Subcutaneous adipose tissue (tissue), 4 donors: ENCODE data around the gene B4GALT1. TPM values are rescaled to one million over a fixed set of nuclear protein-coding genes. Genes with fewer than 3 reads are reported as not detected.

Experiments
- total RNA-seq, 4 donors: library from RNA; depleted of rRNA; stranded (reverse); fragments of >200 nt; gene quantifications; one replicate each; pipeline ENCODE4 v1.1.0, GENCODE V29; 2016
- TF ChIP-seq, protein P1 (sequence below): fragments of 450-650 bp; IDR thresholded peaks from one replicate; pipeline ENCODE4 v1.5.1; 2016; ENCODE audit warnings: low read depth, mild to moderate bottlenecking, control low read depth, antibody characterized with exemption, moderate library complexity

Gene B4GALT1
- total RNA-seq, 4 donors from 2014 or later = 39.6 to 100 (median 64.5) TPM

DNA sequence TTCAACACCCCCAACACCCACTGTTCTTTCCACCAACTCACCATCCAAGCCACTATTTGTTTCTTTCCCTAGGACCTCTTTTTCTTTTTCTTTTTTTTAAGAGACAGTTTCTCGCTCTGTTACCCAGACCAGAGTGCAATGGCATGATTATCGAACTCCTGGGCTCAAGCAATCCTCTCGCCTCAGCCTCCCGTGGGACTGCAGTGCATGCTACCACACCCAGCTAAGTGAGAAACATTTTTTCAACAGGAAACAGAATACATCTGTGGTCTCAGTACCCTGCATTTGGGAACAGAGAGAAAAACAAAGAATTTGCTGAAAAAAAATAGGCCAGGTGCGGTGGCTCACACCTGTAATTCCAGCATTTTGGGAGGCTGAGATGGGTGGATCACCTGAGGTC, 24.6 kb downstream of the B4GALT1 start:
- TF ChIP-seq, protein P1, sequence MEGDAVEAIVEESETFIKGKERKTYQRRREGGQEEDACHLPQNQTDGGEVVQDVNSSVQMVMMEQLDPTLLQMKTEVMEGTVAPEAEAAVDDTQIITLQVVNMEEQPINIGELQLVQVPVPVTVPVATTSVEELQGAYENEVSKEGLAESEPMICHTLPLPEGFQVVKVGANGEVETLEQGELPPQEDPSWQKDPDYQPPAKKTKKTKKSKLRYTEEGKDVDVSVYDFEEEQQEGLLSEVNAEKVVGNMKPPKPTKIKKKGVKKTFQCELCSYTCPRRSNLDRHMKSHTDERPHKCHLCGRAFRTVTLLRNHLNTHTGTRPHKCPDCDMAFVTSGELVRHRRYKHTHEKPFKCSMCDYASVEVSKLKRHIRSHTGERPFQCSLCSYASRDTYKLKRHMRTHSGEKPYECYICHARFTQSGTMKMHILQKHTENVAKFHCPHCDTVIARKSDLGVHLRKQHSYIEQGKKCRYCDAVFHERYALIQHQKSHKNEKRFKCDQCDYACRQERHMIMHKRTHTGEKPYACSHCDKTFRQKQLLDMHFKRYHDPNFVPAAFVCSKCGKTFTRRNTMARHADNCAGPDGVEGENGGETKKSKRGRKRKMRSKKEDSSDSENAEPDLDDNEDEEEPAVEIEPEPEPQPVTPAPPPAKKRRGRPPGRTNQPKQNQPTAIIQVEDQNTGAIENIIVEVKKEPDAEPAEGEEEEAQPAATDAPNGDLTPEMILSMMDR = no peak

- TF ChIP-seq, protein P1 = no peak
Measured at GRCh38 chr9:33140401-33141360, 26.5 kb downstream of the B4GALT1 start.

- TF ChIP-seq, protein P1 = no peak
Measured at GRCh38 chr9:33139421-33140228, 27.5 kb downstream of the B4GALT1 start.

GRCh38 chr9:33138768-33139167, 28.4 kb downstream of the B4GALT1 start:
- TF ChIP-seq, protein P1 = no peak

- TF ChIP-seq, protein P1 = no peak
Measured at GRCh38 chr9:33137781-33138264, 29.3 kb downstream of the B4GALT1 start.

DNA sequence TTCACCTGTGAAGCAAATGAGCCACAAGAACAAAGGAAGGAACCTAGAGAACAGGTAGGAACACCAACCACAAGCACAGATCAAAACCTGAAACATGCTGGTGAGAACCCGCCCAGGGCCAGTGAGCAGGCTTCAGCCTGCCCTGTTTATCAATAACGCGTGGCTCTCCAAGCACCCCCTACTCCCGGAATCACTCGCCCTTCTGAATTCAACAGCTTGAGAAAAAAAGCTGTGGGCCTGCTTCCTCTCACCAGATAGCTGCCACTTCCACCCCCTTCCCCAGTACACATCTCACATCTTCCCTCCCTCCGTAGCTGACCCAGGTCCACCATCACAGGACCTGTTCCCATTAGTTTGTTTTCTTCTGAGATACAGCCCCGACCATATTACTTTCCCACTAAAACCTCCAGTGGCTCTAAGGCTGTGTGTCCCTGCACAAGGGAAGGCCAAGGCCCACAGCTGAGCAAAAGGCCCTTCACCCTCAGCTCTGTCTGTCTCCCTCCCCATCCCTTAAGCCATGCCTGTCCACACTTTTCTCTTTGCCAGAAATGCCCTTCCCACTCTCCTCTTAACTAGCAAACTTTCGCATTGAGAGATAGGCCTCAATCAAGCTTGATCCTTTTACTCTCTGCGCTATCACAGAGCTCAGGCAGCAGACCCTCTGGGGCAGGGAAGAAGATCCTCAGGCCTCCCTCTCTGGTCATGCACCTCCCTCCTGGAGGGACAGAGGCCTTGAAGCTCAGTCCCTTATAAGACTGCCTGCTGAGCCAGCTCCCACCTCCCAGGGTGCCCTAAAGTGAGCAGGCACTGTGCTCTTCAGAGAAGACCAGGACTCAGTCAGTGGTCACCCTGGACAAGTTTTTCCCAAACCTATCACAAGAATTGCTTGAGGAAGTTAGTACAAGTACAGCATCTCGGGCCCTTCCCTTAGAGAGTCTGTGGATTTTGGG, 30.1 kb downstream of the B4GALT1 start:
- TF ChIP-seq, protein P1 = no peak
